RWPE1 (cell line): Measurements from ENCODE around the gene AFF1.

Experiments used
- CTCF ChIA-PET: fragments of 350-600 bp; sonication (Branson Sonifier 250); formaldehyde crosslinking; extraction: SDS; loops from one replicate; lab custom pipeline; 2021; lab: Yijun Ruan, JAX
- POLR2A ChIA-PET: fragments of 400-600 bp; formaldehyde crosslinking; extraction: SDS; loops from one replicate; lab custom pipeline; 2020; ENCODE audit warnings: antibody characterized with exemption; ENCODE audit not compliant: low non-redundant PET; lab: Yijun Ruan, JAX
- DNase-seq: peaks from one replicate; pipeline ENCODE4 v3.0.0; 2012; ENCODE audit warnings: low spot score
- H3K27ac ChIP-seq: fragments of 450-650 bp; 2 replicates; pipeline ENCODE4 v1.5.1; 2017
- CTCF ChIP-seq: fragments of 450-650 bp; conservative IDR thresholded peaks from 2 replicates; pipeline ENCODE4 v1.5.1; 2017; ENCODE audit warnings: low read depth, mild to moderate bottlenecking

Gene AFF1

GRCh38 chr4:87047281-87047798 lies 112.5 kb downstream of the AFF1 start:
- H3K27ac ChIP-seq: no peak overlapping the region
- TF ChIP-seq CTCF: no peak
- DNase-seq: no peak
- POLR2A ChIA-PET: no interaction called here
- CTCF ChIA-PET: no interaction called here

GRCh38 chr4:87049508-87049907 lies 114.7 kb downstream of the AFF1 start:
- CTCF ChIA-PET: no interaction called here
- no peak for TF ChIP-seq CTCF
- POLR2A ChIA-PET: no interaction called here
- no peak for DNase-seq
- no peak overlapping the region for H3K27ac ChIP-seq

- no peak for DNase-seq
- no peak for TF ChIP-seq CTCF
- H3K27ac ChIP-seq: no peak overlapping the region
- POLR2A ChIA-PET: no interaction called here
- CTCF ChIA-PET: no interaction called here
Observed at GRCh38 chr4:87050596-87050995, 115.8 kb downstream of the AFF1 start.

GRCh38 chr4:87051121-87051713 lies 116.4 kb downstream of the AFF1 start:
- DNase-seq: no peak
- POLR2A ChIA-PET: no interaction called here
- TF ChIP-seq CTCF: no peak
- CTCF ChIA-PET: no interaction called here
- no peak overlapping the region for H3K27ac ChIP-seq

- CTCF ChIA-PET: no interaction called here
- DNase-seq: no peak
- no peak overlapping the region for H3K27ac ChIP-seq
- POLR2A ChIA-PET: no interaction called here
- TF ChIP-seq CTCF: no peak
Observed at GRCh38 chr4:87052615-87053014, 117.8 kb downstream of the AFF1 start.

GRCh38 chr4:87053176-87053658 lies 118.4 kb downstream of the AFF1 start:
- POLR2A ChIA-PET: no interaction called here
- DNase-seq: no peak
- TF ChIP-seq CTCF: no peak
- CTCF ChIA-PET: no interaction called here
- no peak overlapping the region for H3K27ac ChIP-seq
